SK-N-MC (cell line): ENCODE data around the gene TRIM71.
A peak's percentile ranks its signal among the peaks of the same experiment; 100 is the strongest.
"Not testable (repeated sequence)": the region's sequence is repeated elsewhere in the genome, so short reads cannot be mapped to it uniquely, and the experiment has no call there.

Experiments used
- DNase-seq: peaks from one replicate; pipeline ENCODE4 v3.0.0-alpha.2; 2011; ENCODE audit warnings: low read depth, low spot score
- H3K27ac ChIP-seq: fragments of 200-600 bp; sonication (generic); 2 replicates; pipeline ENCODE4 v1.5.1; 2016; ENCODE audit warnings: mixed run types
- H3K36me3 ChIP-seq: fragments of 200-600 bp; sonication (generic); 2 replicates; pipeline ENCODE4 v1.6.1; 2017; ENCODE audit warnings: antibody characterized with exemption, low read length, mixed read lengths; ENCODE audit not compliant: insufficient read depth
- H3K4me3 ChIP-seq: fragments of 200-600 bp; sonication (generic); 2 replicates; pipeline ENCODE4 v1.5.1; 2016
- H3K9ac ChIP-seq: fragments of 200-600 bp; sonication (generic); 2 replicates; pipeline ENCODE4 v1.8.0; 2017; ENCODE audit warnings: mixed run types, mixed read lengths; ENCODE audit not compliant: insufficient read length
- H3K9me3 ChIP-seq: fragments of 200-600 bp; sonication (generic); 2 replicates; pipeline ENCODE4 v1.6.1; 2017; ENCODE audit warnings: low read depth, mild to moderate bottlenecking, antibody characterized with exemption, low read length, moderate library complexity, mixed read lengths
- EZH2 ChIP-seq: fragments of 200-600 bp; sonication (generic); IDR thresholded peaks from one replicate; pipeline ENCODE4 v1.6.1; 2017; ENCODE audit warnings: antibody characterized with exemption
- FOXP2 ChIP-seq: optimal IDR thresholded peaks from 2 replicates; pipeline ENCODE3; 2011; ENCODE audit warnings: mild to moderate bottlenecking, moderate library complexity; ENCODE audit not compliant: insufficient read depth; ENCODE audit errors: extremely low read length, control extremely low read depth
- POLR2AphosphoS5 ChIP-seq: IDR thresholded peaks from 2 replicates; pipeline ENCODE4 v1.6.1; 2012; ENCODE audit warnings: mild to moderate bottlenecking, low read depth, low read length, borderline replicate concordance

TRIM71 gene

DNA sequence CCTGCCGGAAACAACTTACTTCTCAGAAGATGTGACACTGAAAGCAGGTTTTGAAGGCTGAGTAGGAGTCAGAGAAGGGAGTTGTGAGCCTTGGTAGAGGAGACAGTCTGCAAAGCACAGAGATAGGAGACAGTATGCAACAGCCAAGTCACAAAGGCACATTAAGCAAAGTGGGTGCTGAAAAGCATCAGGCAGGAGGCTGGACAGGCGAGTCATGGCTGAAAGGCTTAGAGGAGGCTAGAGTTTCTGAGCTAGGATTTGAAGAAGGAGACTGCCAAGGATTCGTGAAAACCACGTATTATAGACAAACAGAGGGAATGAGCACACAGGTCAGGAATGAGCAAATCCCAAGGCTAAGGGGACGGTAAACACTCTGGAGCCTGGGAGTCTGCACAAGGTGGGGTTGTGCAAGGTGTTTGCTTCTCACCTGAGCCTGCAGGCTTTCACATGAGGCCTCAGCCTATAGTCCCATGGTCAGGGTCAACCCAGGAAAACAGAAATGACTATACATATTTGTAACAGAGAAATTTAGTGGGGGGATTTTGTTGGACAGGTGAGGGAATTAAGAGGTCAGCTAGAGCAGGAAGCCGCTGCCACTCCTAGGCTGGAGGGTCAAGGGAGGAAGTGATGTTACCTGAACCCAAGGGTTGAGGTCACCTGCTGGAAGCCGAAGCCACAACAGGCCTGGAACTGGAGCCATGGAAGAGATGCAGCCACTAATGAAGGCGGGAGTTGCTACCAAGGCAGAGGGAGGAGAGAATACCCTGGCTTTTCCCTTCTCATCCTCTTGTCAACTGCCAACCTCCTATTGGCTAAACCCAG is 23.1 kb upstream of the TRIM71 start:
- Histone ChIP-seq H3K27ac (no peak overlapping the region), H3K9ac (no peak overlapping the region)
- DNase-seq = no peak

DNA sequence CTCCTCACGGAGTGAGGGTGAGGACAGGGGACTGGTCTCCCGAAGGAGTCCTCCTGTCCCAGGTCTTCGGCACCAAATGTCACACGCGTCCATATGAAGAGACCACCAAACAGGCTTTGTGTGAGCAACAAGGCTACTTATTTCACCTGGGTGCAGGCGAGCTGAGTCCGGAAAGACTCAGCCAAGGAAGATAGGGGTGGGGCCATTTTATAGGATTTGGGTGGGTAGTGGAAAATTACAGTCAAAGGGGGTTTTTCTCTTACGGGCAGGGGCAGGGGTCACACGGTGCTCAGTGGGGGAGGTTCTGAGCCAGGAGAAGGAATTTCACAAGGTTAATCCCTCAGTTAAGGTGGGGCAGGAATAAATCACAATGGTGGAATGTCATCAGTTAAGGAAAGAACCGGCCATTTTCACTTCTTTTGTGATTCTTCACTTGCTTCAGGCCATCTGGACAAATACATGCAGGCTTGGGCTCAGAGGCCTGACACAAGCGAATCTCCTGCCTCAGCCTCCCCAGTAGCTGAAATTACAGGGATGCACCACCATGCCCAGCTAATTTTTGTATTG is 21.3 kb upstream of the TRIM71 start:
- not testable (repeated sequence) for H3K4me3 ChIP-seq, H3K9me3 ChIP-seq, DNase-seq, H3K36me3 ChIP-seq, H3K27ac ChIP-seq, H3K9ac ChIP-seq

More for the DNA sequence above, 23.1 kb upstream of the TRIM71 start:
- H3K9me3 ChIP-seq = no peaks in the 10 kb centered on the region
- no peak for TF ChIP-seq FOXP2
- TF ChIP-seq EZH2 = no peak
- TF ChIP-seq POLR2AphosphoS5 = no peak
- H3K4me3 ChIP-seq = no peak overlapping the region
- no peaks in the 10 kb centered on the region for H3K36me3 ChIP-seq

DNA sequence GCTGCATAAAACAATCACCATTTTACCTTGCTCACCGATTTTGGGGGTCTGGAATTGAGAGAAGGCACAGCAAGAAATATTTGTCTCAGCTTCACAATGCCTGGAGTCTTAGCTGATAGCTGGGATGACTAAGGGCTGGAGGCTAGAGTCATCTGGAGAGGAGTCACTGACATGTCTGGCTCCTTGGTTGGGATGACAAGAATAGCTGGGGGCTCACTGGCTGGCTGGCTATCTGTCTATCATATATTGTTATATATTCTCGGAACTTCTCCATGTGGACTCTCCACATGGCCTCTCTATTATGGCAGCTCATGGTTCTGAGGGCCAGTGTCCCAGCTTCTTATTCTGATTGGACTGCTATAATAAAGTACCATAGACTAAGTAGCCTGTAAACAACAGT is 20.0 kb upstream of the TRIM71 start:
- H3K9ac ChIP-seq = no peak overlapping the region
- H3K36me3 ChIP-seq = no peaks in the 10 kb centered on the region

DNA sequence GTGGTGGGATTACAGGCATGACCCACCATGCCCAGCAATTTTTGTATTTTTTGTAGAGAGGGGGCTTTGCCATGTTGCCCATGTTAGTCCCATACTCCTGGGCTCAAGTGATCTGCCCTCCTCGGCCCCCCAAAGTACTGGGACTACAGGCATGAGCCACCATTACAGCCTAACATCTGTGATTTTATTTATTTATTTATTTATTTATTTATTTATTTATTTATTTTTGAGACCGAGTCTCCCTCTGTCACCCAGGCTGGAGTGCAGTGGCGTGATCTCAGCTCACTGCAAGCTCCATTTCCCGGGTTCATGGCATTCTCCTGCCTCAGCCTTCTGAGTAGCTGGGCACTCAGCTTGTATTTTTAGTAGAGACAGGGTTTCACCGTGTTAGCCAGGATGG is 16.4 kb upstream of the TRIM71 start:
- H3K36me3 ChIP-seq = not testable (repeated sequence)

More for the DNA sequence above, 20.0 kb upstream of the TRIM71 start:
- Histone ChIP-seq H3K27ac (no peak overlapping the region), H3K9me3 (no peaks in the 10 kb centered on the region), H3K4me3 (no peak overlapping the region)
- no peak for TF ChIP-seq FOXP2
- TF ChIP-seq EZH2 = no peak
- TF ChIP-seq POLR2AphosphoS5 = no peak
- DNase-seq = no peak

DNA sequence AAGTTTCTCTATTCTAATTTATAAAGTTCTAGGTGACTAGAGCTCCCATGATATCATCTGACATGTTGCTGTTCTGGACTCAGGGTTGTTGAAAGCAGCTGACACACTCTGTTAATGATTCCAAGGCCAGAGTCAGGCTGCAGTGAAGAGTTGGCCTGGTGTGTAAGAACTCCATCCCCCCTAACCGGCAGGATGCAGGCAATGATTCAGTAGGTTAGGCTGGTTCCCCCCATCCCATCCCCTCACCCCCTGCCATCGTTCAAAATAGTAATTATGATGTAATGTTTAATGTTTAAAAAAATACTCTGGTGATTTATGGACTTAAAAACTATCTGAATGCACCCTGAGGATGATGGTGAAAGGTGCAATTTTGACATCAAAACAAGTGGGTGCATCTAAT is 4.6 kb upstream of the TRIM71 start:
- no peak overlapping the region for H3K9ac ChIP-seq

More for the DNA sequence above, 16.4 kb upstream of the TRIM71 start:
- not testable (repeated sequence) for H3K9ac ChIP-seq, H3K9me3 ChIP-seq, H3K4me3 ChIP-seq, H3K27ac ChIP-seq, DNase-seq

DNA sequence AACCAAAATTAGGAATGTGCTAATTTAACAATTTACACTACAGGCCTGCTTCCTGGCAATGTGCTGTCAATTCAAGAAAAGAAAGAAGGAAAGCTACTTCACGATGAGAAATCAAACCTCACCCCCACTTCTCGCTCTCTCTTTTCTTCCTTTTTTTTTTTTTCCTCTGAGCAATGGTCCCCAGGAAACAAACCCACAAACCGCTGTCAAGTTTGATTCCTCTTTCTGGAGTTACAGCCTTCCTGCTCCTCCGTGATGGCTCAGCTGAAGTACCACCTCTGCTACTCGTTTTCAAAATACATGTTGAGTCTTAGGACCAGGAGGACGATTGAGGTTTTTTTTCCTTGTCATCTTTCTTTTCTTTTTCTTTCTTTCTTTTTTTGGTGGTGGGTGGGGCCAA is 3.4 kb upstream of the TRIM71 start:
- no peak overlapping the region for H3K9ac ChIP-seq
- TF ChIP-seq POLR2AphosphoS5 (no peak), EZH2 (no peak)
- H3K9me3 ChIP-seq = no peaks in the 10 kb centered on the region
- DNase-seq = no peak
- peaks cover 8% of the 10 kb centered on the region for H3K36me3 ChIP-seq
- peak overlapping the region; percentile 73; the same call in 1 of the 2 replicates for H3K27ac ChIP-seq
- 0 out of 2 replicates have a peak overlapping the region, but pooled peaks have one; percentile 7 for H3K4me3 ChIP-seq

More for the DNA sequence above, 4.6 kb upstream of the TRIM71 start:
- Histone ChIP-seq H3K9me3 (no peaks in the 10 kb centered on the region), H3K36me3 (no peaks in the 10 kb centered on the region), H3K4me3 (no peak overlapping the region), H3K27ac (no peak overlapping the region)
- no peak for TF ChIP-seq EZH2
- no peak for TF ChIP-seq POLR2AphosphoS5
- TF ChIP-seq FOXP2 = no peak
- no peak for DNase-seq

DNA sequence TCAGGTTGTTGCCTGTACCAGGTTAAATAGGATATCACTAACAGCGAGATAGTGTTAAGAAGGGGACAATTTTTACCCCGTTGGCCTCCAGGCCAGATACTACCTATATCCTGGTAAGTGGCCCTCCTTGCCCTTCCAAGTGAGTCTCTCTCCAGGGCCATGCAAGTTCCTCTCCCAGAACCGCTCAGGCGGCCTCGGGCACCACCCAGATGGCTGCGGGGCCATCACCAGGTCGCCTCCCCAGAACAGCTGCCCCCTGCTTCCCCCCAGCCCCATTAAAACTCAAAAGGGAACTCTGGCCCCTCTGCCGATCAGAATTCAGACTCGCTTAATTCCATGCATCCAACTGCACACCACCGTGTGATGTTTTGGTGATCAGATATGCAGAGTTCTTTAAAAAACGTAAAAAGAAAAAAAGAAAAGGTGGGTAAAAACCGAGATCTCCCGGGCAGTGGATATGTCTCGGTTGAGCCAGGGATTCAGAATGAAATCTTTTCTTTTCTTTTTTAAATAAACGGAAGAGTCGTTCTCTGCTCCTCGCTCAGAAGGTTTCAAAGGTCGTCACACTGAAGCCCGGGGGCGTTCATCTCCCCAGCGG is 1.9 kb upstream of the TRIM71 start:
- Histone ChIP-seq H3K9ac (peak overlapping the region; percentile 17), H3K27ac (peak overlapping the region; percentile 89), H3K36me3 (peaks cover 17% of the 10 kb centered on the region), H3K4me3 (peak overlapping the region; percentile 45), H3K9me3 (no peaks in the 10 kb centered on the region)
- TF ChIP-seq FOXP2 (no peak), EZH2 (no peak), POLR2AphosphoS5 (no peak)
- DNase-seq = no peak

DNA sequence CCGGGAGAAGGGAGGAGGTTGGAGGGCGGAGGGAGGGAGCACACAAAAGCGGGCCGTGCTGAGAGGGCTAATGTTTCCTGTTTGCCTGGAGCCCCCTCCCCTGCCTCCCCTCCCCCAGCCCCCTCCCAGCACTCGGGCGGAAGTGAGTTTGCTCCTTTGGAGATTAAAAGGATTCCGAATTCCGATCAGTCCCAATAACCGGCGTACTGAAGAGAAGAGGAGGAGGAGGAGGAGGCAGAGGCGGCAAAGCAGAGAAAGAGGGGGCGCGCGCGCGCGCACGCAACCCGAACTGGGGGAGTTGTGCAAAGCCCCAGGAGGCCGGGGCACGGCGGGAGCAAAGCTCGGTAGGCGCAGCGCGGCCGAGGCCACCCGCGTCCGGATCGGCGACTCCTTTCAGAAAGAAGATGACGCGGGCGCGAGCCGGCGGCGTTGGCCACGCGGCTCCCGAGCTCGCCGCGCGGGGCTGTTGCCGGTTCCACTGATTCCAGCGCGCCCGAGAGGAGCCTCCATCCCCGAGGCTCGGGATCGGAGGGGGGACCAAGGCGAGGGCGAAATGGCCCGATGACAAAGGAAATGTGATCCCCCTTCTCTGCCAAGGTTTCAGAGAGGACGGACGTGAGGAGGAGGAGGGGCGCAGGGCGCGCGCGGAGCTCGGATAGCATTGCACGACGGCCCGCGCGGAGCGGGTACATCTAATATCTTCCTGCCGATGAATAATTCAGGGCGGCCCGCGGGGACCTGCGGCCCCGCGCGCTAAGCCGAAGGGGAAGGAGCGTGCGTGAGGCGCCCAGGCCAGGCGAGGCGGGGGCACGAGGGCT is 1.1 kb upstream of the TRIM71 start:
- no peak for DNase-seq
- Histone ChIP-seq H3K9ac (peak overlapping the region; percentile 74), H3K9me3 (no peaks in the 10 kb centered on the region), H3K36me3 (peaks cover 17% of the 10 kb centered on the region), H3K27ac (peak overlapping the region; percentile 89), H3K4me3 (peak overlapping the region; percentile 82)
- TF ChIP-seq POLR2AphosphoS5 = peak; percentile 55; the same call in 1 of the 2 replicates
- TF ChIP-seq EZH2 = no peak
